ENCODE data around the gene GRAP. TPM values are rescaled to one million over a fixed set of nuclear protein-coding genes. Genes with fewer than 3 reads are reported as not detected.

GRAP gene
- total RNA-seq, 1 experiment from 2014 or later: 5.2 TPM

DNA sequence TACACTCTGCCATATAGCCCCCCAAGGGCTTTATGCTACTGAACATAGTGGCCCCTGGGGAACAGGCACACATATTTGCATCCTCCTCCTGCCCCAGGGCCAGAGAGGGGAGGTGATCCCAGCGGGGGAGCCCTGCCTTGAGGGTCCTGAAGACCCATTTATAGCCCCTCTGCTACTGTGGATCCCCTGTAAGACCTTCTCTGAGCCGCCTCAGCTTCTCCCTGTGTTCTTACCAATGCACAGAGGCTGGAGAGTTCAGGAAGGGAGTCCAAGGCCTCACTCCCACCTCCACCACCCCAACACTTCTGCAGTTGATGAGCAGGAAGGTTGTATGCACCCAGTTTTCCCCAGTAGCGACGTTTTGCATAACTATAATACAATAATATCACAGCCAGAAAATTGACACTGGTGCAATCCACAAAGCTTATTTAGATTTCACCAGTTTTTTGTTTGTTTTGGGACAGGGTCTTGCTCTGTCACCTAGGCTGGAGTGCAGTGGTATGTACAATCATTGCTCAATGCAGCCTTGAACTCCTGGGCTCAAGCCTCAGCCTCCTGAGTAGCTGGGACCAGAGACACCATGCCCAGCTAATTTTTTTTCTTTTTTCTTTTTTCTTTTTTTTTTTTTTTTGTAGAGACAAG, 40.8 kb downstream of the GRAP start:
- DNase-seq (ENCODE audit: low spot score): no peak
- in situ Hi-C loops (cut with HindIII; ENCODE audit: low sequenced_read_pairs): no loop called here

- in situ Hi-C loops (cut with HindIII; ENCODE audit: low sequenced_read_pairs): no loop called here
- DNase-seq (ENCODE audit: low spot score): no peak
Observed at GRCh38 chr17:19005137-19005773, 41.5 kb downstream of the GRAP start.

DNA sequence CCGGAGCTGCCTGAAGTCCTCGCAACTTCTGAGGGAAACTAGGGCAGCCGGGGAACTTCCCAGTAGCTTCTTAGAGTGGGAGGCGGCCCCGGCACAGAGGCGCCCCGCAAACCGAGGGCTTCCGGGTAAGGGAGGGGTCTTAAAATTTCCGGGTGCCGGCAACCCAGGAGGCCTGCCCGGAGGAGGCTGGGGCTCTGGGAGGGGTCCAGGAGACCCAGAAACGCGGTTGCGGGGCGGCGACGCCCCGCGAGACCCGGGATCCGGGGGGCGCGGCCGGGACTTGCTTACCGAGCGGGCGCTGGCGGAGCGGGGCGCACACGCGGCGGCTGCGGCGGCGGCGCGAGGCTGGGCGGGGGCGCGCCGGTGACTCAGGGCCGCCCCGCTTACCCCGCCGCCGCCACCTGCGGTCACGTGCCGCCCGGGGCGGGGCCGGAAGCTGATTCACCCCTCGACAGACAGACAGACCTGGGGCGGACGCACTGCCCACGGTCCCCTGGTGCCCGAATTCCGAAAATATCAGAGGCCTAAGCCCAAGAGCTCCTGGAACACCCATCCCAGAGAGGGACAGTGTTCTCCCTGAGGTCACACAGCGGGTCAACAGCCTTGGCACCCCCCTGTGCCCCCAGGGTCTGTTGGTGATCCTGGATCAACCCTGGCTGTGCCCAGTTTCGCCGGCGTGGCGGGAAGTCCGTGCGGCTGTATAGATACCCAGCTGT, 42.2 kb downstream of the GRAP start, which contains the start of gene FAM83G:
Gene FAM83G, minus strand, starts transcription at position 344 of the 716 bp plus-strand sequence. CDS start 723 bp downstream, outside the sequence.
- in situ Hi-C loops (cut with HindIII; ENCODE audit: low sequenced_read_pairs): no loop called here
- no peak for DNase-seq (ENCODE audit: low spot score)

DNA sequence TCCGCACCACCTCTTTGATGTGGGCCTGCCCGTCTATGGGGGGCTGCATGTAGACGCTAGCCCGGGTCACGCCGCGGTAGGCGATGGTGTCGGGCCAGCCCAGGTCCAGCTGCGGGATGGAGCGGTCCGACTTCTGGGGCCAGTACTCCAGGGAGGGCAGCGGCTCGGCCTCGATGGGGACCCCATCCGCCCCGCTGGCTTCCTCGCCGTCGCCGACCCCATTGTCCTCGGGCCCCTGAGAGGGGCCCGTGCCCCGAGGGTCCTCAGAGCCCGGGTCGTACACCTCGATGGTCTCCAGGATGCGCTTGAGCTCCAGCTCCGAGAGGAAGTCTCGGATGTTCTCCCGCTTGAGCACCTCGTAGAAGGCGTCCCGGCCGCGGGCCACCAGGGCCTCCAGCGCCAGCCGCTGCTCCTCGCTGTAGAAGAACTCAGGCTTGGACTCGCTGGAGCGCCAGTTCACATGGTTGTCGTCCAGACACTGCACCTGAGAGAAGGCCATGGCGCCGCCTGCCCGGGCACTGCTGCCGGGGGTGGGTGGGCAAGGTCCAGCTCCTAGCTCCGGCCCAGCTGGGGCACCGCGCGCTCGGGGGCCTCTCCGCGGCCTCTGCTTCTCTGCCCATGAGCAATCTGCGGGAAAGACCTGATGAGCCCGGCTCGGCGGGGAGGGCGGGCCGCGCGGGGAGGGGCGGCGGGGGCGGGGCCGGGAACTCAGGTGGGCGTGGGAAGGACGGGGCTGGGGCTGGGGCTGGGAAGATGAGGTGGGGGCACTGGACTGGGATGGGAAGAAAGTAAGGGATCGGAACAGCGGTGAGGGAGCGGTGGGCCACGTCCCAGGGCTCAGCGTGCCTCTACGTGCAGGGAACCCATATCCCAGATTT, 43.0 kb downstream of the GRAP start:
- in situ Hi-C loops (cut with HindIII; ENCODE audit: low sequenced_read_pairs): no loop called here
- DNase-seq (ENCODE audit: low spot score): peak; percentile 22

- DNase-seq (ENCODE audit: low spot score): no peak
- in situ Hi-C loops (cut with HindIII; ENCODE audit: low sequenced_read_pairs): no loop called here
Observed at GRCh38 chr17:19002805-19003542, 43.8 kb downstream of the GRAP start.

DNA sequence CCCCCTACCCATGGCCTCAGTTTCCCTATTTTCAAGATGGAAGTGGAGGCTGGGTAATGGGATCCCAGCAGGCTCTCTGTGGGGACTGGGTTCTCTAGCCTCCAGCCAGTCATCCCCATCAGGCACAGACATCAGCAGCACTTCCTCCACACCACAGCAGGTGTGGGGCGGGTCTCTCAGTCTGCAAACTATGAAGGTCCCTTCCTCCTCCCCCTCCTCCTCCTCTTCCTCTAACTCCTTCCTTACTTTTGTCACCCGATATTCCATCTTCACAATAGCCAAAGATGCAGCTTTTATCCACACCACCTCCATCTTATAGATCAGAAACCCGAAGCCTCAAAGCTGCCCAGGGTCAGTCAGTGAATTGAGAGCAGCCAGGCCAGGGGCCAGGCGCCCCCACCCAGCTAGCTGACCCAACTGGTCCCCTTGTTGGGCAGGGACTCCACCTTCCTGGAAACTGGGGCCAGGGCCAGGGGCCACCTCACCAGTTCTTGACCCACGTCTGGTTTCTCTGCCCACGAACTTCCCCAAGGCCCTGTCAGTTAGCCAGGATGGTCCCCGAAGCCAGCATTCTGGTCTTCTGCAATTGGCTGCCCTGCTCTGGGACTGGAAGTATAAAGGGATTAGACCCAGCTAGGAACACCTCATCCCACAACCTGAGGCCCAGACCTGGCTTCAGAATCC, 44.7 kb downstream of the GRAP start:
- DNase-seq (ENCODE audit: low spot score): no peak
- in situ Hi-C loops (cut with HindIII; ENCODE audit: low sequenced_read_pairs): no loop called here

DNA sequence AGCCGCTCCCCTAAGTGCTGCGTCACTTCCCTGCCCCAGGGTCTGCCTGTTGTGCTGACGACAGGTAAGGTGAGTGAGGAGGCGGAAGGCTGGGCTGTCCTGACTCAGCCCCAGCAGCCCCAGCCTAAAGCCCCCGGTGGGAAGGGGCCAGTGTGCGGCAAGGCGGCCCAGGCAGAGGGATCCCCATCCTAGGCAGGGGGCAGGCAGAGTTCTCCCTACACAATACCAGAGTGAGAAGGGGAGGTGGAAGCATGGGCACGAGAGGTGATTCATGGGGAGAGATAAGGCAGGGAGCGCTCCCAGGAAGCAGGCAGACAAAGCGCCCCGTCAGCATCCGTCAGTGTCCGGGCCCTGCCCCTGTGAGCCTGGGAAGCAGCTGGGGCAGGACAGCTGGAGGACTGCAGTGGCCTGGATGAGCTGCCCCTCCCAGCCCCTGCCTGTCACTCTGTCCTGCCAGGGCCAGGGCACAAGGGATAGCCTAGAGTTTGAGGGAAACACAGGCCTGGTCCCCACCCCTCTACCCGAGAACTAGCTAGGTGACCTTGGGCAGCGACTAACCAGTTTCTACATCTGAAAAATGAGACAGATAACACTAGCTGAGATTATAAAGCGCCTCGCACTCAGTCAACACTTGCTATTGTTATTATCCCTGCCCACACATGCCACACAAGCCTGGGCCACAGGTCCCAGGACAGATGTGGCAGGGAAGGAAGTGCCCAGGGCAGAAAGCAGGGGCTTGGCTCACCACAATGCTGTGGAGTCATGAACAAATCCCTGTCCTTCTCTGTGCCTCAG, 46.0 kb downstream of the GRAP start:
- no peak for DNase-seq (ENCODE audit: low spot score)

GRCh38 chr17:18999911-19000310, 46.8 kb downstream of the GRAP start:
- DNase-seq (ENCODE audit: low spot score): no peak
- in situ Hi-C loops (cut with HindIII; ENCODE audit: low sequenced_read_pairs): no loop called here

More for the DNA sequence above, 46.0 kb downstream of the GRAP start:
- in situ Hi-C loops (cut with HindIII; ENCODE audit: low sequenced_read_pairs): no loop called here

GRCh38 chr17:18999394-18999793, 47.4 kb downstream of the GRAP start:
- no peak for DNase-seq (ENCODE audit: low spot score)
- in situ Hi-C loops (cut with HindIII; ENCODE audit: low sequenced_read_pairs): no loop called here

DNA sequence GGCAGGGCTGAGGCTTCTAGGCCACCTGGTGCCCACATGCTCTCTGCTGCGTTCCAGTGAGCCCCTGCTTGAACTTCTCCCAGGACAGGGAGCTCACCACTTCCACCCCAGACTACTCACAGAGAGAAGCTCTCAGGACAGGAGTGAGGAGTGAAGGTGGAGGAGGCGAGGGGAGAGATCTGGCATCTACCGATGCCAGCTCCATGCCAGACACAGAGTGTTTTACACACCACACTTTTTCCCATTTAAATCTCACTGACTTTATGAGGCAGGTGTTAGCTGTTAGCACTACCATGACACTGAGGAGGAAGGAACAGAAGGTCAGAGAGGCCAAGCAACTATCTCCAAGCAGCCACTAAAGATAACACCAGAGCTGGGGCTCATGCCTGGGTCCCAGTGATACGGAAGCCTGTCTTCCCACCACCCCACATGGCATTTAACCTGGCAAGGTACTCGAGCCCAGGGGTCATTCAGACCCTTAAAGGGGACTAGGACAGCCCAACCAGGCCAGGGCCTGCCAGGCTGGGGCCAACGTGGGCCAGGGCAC, 49.0 kb downstream of the GRAP start:
- in situ Hi-C loops (cut with HindIII; ENCODE audit: low sequenced_read_pairs): no loop called here
- no peak for DNase-seq (ENCODE audit: low spot score)

- in situ Hi-C loops (cut with HindIII; ENCODE audit: low sequenced_read_pairs): no loop called here
Observed at GRCh38 chr17:18996458-18996857, 50.3 kb downstream of the GRAP start.

GRCh38 chr17:18995220-18995619, 51.5 kb downstream of the GRAP start:
- no peak for DNase-seq (ENCODE audit: low spot score)
- in situ Hi-C loops (cut with HindIII; ENCODE audit: low sequenced_read_pairs): no loop called here

More at GRCh38 chr17:18996458-18996857, 50.3 kb downstream of the GRAP start:
- no peak for DNase-seq (ENCODE audit: low spot score)

GRCh38 chr17:18994631-18995030, 52.1 kb downstream of the GRAP start:
- DNase-seq (ENCODE audit: low spot score): no peak
- in situ Hi-C loops (cut with HindIII; ENCODE audit: low sequenced_read_pairs): no loop called here

DNA sequence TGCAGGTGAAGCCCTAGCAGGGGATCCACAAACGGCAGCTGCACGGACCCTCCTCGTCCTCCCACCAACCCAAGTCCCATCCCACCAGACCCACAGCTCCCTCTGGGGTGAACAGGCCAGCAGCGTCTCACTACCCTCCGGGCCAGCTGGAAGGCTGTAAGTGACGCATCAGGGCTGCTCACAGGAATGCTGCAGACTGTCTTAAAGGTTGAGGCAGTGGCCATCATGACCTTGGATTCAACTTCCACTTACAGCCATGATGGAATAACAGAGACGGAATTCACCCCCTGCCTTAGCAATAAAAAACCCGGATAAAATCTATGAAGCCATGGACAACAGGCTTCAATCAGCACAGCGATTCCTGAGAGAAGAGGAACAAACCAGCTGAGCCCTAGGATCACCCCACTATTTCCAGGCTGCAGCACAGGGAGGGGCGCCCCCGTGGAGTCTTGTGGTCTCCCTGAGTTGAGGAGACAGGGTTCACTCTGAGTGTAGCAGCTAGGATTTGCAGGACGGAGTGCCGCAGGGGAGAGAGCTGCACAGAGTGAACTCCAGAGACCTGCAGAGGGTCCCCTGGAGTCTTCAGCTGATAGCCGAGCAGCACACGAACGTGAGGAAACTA, 52.7 kb downstream of the GRAP start:
- DNase-seq (ENCODE audit: low spot score): no peak
- in situ Hi-C loops (cut with HindIII; ENCODE audit: low sequenced_read_pairs): no loop called here

DNA sequence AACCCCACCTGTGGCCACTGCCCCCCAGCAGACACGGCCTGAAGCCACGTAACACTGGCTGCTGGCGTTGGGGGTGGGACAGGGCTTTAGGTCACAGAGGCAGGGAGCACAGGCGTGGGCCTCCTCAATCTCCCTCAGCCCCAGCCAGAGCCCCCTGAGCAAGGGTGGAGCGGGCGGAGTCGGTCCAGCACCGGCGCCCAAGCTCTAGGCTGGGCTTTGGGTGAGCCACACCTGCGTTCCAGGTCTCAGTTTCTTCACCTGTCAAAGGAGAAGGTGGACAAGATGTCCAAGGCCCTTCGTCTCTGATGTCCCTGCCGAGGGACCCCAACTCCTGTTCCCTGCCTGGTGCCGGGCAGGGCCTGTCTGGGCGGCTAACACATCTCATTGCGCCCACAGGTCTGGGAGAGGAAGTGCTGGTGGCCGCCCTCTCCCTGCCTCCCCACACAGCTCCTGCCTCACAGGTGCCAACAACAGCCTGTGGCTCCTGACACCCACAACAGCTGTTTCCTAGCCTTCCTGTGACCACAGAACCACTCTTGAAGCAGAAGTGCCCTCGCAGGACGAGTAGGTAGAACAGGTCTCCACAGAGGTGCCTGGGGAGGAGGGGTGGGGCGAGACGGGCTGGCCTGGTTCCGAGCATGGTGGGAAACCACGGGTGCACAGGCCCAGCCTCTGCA, 54.2 kb downstream of the GRAP start:
- in situ Hi-C loops (cut with HindIII; ENCODE audit: low sequenced_read_pairs): no loop called here

More for the DNA sequence above, 54.2 kb downstream of the GRAP start:
- DNase-seq (ENCODE audit: low spot score): no peak

All from G401 (cell line).